ENCODE results near the gene POLR1B.
"Not testable (repeated sequence)": the region's sequence is repeated elsewhere in the genome, so short reads cannot be mapped to it uniquely, and the experiment has no call there.

The POLR1B gene

DNA sequence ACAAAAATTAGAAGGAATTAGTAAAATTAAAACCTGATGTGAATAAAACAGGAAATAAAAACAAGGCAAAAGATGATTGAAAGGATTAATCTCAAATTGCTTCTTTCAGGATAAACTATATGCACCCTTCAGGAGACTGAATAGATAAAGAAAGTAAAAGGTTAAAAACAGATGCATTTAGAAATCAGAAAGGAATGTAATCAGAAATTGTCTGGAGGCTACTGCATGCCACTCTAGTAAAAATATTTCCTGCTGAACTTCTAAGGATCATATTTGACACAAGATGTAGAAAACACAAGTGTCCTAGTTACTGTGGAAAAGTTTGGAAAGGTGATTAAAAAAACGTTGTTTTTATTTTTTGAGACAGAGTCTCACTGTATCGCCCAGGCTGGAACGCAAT lies 58.4 kb downstream of the POLR1B start:
- in situ Hi-C loops (cut with HindIII; ENCODE audit: low sequenced_read_pairs): no loop called here

DNA sequence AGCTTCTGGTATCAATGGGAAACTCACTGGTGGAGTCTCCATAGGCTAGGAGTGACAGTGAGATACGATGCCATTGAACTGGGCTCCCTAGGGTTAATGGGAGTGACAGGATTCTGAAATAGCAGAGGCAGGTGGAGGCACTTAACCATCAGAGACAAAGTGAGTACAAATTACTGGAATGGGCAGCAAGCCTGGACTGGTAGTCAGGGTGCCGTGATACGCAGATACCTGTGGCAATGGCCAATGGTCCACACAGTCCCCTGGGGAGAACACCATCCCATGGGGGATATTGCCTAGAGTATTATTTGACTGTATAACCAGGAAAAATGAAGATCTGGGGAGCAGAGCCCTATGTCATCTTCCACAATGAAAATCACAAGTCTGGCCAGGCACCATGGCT lies 59.5 kb downstream of the POLR1B start:
- in situ Hi-C loops (cut with HindIII; ENCODE audit: low sequenced_read_pairs): no loop called here

DNA sequence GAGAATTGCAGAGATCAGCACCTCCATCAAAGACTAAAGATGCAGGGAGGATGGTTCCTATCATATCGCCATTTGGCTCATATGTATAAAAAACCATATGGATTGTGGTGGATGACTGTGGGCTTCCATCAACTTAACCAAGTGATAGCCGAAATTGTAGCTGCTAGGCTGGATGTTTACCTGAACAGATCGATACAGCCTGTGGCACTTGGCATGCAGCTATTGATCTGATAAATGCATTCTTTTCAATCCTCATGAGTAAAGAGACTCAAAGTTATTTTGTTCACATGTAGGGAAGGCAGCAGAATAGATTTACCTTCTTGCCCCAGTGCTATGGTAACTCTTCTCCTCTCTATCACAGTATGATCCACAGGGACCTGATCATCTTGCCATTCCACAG lies 60.7 kb downstream of the POLR1B start:
- in situ Hi-C loops (cut with HindIII; ENCODE audit: low sequenced_read_pairs): no loop called here

DNA sequence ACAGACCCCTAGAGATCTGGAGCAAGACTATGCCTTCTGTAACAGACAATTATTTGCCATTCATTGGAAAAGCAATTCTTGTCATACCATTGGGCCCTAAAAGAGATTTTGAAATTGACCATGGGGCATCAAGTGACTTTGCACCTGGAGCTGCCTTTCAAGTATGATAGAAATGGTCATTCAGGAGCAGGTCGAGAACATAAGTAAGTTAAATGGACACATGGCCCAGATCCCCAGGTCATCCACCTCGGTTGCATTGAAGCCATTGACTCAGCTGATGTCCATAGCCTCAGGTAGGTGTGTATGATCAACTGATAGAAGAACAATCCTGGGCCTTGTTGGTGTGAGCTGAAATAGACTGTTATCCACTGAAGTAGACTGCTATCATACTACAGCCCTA lies 61.5 kb downstream of the POLR1B start:
- in situ Hi-C loops (cut with HindIII; ENCODE audit: low sequenced_read_pairs): no loop called here

DNA sequence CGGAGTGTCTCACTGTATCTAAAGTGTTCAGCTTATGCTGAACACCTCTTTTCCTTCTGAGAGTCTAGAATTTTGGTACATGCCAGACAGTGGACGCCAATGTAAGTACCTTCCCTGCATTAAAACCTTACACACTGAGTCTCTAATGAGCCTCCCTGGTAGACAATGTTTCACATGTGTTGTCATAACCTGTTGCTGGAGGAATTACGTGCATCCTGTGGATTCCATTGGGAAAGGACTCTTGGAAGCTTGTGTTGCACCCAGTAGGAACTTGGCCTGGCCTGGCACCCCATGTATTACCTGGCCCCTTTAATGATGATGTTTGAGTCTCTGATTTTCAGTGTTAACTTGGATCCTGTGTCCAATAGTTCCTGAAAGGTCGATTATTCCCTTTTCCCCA lies 62.7 kb downstream of the POLR1B start:
- in situ Hi-C loops (cut with HindIII; ENCODE audit: low sequenced_read_pairs): no loop called here

DNA sequence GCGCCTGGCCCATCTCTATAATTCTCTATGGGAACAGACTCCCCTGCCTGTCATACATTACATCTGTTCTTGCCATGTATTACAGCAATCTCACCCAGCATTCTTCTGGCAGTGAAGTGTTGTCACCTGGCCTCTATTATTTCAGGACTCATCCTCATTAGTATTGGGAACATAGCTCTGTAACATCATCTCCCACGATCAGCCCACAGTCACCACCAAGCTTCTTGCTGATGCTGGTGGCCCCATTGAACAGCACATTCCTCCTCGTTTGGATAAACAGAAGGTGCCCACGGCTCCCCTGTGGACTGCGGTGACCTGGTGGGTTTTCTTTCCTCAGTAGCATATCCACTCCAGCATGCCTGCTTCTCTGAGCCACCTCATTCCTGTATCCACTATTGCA lies 63.7 kb downstream of the POLR1B start:
- in situ Hi-C loops (cut with HindIII; ENCODE audit: low sequenced_read_pairs): no loop called here

DNA sequence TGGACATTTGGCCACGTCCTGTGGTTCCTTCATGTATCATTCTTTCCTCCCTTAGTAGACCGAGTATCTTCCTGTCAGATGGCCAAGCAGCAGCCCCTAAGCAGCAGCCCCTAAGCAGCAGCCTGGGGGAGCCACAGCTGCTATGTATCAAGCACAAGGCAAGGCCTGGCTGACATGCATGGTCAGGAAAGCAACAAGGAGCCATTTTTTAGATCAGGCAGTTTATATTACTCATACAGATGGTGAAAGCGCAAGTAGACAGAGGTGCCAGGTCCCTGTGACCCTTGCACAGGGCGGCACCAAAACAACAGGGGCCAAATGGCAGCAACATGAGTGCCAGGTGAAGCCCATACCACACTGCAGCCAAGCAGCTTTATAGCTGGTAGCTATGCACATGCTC lies 64.3 kb downstream of the POLR1B start:
- in situ Hi-C loops (cut with HindIII; ENCODE audit: low sequenced_read_pairs): no loop called here

DNA sequence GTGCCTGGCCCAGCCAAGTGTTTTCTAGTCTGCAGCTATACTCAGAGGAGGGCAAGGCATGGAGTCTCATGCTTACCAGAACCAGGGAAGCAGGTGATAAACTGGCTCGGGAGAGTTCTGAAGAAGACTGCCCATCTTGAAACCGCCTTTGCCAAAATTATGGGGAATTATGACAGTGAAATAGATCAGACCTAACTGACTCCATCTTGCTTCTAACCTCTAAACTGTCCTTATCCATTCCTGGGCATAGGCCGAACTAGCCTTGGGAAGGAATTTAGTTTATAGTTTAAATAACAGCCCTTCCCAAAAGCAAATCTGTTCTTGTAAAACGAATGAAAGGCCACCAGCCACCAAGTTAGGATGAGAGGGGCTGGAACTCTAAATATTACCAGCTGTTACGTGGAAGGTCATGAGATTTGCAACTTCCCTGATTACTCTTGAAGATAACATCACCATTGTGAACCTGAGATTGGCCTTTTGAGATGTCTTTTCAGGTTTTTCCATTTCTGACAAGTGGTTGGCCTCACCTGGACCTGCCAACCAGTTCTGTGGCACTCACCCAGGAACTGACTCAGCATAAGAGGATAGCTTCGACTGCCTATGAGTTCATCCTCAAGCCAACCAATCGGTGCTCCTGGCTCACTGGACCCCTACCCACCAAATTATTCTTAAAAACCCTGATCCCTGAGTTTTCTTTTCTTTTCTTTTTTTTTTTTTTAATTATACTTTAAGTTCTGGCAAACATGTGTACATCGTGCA lies 65.6 kb downstream of the POLR1B start:
- in situ Hi-C loops (cut with HindIII; ENCODE audit: low sequenced_read_pairs): no loop called here

DNA sequence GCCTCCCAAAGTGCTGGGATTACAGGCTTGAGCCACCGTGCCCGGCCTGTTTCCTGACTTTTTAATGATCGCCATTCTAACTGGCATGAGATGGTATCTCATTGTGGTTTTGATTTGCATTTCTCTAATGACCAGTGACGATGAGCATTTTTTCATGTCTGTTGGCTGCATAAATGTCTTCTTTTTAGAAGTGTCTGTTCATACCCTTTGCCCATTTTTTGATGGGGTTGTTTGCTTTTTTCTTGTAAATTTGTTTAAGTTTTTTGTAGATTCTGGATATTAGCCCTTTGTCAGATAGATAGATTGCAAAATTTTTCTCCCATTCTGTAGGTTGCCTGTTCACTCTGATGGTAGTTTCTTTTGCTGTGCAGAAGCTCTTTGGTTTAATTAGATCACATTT lies 67.1 kb downstream of the POLR1B start:
- in situ Hi-C loops (cut with HindIII; ENCODE audit: low sequenced_read_pairs): not testable (repeated sequence)

DNA sequence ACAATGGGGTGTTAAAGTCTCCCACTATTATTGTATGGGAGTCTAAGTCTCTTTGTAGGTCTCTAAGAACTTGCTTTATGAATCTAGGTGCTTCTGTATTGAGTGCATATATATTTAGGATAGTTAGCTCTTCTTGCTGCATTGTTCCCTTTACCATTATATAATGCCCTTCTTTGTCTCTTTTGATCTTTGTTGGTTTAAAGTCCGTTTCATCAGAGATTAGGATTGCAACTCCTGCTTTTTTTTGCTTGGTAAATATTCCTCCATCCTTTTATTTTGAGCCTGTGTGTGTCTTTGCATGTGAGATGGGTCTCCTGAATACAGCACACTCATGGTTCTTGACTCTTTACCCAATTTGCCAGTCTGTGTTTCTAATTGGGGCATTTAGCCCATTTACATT lies 70.0 kb downstream of the POLR1B start:
- in situ Hi-C loops (cut with HindIII; ENCODE audit: low sequenced_read_pairs): not testable (repeated sequence)

DNA sequence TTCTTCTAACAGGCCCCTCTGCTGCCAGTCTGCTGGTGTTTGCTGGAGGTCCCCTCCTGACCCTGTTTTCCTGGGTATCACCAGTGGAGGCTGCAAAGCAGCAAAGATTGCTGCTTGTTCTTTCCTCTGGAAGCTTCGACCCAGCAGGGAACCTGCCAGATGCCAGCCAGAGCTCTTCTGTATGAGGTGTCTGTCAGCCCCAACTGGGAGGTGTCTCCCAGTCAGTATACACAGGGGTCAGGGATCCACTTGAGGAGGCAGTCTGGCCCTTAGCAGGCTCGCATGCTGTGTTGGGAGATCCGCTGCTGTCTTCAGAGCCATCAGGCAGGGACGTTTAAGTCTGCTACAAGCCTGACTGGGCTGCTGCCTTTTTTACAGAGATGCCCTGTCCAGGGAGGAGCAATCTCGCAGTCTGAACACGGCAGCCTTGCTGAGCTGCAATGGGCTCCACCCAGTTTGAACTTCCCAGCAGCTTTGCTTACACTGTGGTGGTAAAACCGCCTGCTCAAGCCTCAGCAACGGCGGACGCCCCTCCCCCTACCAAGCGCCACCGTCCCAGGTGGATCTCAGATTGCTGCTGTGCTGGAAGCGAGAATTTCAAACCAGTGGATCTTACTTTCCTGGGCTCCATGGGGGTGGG lies 72.1 kb downstream of the POLR1B start:
- in situ Hi-C loops (cut with HindIII; ENCODE audit: low sequenced_read_pairs): no loop called here

DNA sequence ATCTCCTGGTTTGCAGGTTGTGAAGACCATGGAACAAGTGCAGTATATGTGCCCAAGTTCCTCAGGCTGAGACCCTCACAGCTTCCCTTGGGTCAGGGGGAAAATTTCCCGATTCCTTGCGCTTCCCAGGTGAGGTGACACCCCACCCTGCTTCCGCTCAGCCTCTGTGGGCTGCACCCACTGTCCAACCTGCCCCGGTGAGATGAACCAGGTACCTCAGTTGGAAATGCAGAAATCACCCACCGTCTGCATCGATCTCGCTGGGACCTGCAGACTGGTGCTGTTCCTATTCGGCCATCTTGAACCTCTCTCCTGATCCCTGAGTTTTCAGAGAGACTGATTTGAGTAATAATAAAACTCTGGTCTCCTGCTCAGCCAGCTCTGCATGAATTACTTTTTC lies 72.8 kb downstream of the POLR1B start:
- in situ Hi-C loops (cut with HindIII; ENCODE audit: low sequenced_read_pairs): no loop called here

DNA sequence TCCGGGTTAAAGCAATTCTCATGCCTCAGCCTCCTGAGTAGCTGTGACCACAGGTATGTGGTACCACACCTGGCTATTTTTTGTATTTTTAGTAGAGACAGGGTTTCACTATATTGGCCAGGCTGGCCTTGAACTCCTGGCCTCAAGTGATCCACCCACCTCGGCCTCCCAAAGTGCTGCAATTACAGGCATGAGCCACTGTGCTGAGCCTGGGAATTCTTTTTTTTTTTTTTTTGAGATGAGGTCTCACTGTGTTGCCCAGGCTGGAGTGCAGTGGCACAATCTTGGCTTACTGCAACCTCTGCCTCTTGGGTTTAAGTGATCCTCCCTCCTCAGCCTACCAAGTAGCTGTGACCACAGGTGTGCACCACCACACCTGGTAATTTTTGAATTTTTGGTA lies 73.5 kb downstream of the POLR1B start:
- in situ Hi-C loops (cut with HindIII; ENCODE audit: low sequenced_read_pairs): not testable (repeated sequence)

DNA sequence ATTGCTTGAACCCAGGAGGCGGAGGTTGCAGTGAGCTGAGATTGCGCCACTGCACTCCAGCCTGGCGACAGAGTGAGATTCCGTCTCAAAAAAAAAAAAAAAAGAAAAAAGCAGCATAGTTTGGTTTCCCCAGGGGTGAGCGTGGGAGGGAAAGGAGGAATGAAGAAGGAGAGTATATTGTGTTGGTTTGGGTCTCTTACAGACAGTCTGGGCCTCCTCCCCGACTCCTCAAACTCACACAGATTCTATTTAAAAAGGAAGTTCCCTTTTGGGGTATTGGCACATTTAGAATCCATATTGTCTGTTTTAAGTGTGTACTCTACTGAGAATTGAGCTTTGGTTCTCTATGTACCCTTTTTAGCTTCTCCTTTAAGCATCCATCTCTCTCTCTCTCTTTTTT lies 76.1 kb downstream of the POLR1B start:
- in situ Hi-C loops (cut with HindIII; ENCODE audit: low sequenced_read_pairs): no loop called here

DNA sequence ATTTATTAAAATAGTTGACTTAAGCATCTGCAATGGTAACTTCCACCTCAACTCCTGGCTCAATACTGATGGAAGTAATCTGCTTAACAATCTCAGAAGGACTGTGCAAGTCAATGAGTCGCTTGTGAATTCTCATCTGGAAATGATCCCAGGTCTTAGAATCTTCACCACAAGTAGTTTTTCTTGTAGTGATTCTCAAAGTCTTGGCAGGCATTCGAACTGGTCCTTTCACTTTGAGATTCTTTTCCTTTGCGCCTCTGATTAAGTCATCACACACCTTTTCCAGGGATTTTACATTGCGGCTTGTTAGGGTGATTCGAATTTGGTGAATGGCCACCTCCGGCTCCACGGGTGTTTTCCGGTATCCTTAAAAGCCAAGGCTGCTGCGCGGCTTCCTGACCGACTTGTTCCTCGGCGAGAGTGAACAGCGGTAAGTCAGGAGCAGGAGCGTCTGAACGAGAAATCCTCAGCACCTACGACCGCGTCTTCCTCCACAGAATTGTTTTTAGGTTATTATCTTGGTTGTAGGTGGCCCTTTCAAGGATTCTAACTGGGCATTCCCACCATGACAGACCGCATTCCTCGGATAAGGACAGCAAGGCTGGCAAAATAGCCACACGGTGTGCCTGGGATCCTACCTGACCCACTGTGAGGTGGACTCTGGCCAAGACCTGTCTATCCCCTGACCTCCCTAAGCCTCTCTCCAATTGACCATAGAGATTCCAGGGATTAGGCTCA lies 79.7 kb downstream of the POLR1B start:
- in situ Hi-C loops (cut with HindIII; ENCODE audit: low sequenced_read_pairs): no loop called here

DNA sequence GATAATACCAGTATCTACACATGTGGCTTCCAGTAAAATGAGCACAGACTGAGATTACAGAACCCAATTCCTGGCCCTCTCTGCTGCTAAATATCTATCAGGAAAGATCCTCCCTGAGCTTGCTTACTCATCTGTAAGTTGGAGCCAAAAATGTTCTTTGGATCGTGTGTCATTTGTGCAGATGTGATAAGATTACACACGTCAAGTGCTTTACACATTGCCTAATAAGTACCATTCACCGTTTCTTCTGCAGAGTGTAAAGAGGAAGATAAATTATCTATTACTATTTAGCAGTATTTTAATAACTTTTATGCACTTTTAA lies 80.2 kb downstream of the POLR1B start:
- in situ Hi-C loops (cut with HindIII; ENCODE audit: low sequenced_read_pairs): no loop called here

DNA sequence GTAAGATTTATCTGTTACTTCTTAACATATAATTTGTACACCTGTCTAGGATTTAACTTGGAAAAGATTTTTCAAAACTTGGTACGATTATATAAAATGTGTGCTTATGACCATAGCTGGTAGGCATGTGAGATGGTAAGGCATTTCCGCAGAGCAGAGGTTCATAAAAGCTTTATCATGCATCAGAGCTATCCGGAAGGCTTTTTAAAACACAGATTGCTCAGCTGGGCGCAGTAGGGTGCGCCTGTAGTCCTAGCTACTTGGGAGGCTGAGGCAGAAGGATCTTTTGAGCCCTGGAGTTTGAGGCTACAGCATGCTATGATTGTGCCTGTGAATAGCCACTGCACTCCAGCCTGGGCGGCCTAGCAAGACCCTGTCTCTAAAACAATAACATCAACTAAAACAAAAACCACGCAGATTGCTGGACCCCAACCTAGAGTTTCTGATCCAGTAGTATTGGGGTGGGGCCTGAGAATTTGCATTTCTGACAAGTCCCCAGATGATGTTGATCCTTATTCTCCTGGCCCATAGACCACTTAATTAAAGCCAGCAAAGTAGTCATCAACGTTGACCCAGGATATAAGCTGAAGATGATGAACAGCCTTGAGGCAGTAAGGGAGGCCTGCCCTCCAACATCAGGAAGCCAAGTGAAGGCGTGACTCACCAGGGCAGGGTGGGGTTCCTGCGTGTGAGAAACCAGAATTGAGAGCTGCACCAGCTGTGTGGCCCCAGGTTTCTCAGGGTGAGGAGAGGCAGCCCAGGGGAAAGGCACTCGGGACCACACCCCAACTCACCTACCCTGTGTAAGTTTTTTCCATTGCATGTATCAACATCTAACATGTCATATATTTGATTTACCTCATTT lies 81.9 kb downstream of the POLR1B start:
- in situ Hi-C loops (cut with HindIII; ENCODE audit: low sequenced_read_pairs): no loop called here

DNA sequence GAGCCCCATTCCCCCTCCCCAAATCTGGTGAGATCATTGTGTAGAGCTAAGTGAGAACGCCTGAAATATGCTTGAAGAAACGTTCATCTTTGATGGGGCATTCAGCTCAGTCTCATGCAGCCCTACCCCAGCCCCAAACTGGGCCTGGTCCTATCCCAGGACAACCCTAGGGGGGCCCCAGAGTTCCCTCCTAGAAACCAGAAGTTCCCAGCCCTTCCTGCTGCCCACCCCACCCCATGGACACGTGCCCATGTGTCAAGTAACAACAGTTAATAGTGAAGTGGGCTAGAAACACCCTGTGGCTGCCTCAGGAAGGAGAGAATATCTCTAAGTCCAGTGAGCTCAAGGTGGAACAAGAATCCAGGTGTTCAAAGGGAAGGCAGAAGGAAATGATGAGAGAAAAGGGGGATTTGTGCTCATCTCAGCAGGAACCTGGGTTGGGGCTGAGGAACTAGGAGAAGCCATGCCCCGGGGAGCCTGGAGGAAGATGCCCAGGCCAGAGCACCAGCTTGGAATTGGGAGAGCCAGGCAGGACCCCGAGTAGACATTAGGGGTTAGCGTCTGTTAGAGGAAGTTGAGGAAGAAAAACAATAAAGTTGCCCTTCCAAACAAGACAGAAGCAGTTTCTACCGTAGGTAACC lies 83.3 kb downstream of the POLR1B start:
- in situ Hi-C loops (cut with HindIII; ENCODE audit: low sequenced_read_pairs): no loop called here

DNA sequence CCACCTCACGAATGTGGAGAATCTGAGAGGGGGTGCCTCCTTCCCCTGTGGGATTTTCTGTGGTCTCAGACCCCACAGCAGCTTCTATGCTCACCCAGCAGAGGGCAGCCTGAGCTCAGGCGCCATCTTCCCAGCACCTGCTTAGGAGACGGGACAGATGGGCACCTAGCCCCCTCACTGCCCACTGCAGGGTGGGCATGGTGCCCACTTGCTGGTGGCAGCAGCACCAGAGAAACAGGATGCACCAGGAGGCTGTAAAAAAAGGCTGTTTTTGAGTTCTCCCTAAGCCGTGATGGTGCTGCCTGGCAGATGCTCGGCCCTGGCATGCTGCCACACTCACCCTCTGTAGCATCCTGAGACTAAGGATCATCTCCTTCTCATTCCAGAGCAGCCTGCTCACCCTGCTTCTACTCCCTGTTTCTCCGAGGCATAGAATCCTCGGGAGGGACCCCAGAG lies 84.4 kb downstream of the POLR1B start:
- in situ Hi-C loops (cut with HindIII; ENCODE audit: low sequenced_read_pairs): no loop called here
